ENCODE results near the gene ABCC12.

The ABCC12 gene

GRCh38 chr16:48123104-48123788 is 32.5 kb downstream of the ABCC12 start:
- no peaks in the 10 kb centered on the region for H3K4me1 ChIP-seq (ENCODE audit: control insufficient read depth, insufficient read depth, low read length)
- H3K9ac ChIP-seq (ENCODE audit: low read length) = no peak overlapping the region
- no peaks in the 10 kb centered on the region for H3K36me3 ChIP-seq (ENCODE audit: control insufficient read depth, insufficient read depth, low read length)
- H3K4me3 ChIP-seq (ENCODE audit: low read length) = no peak overlapping the region
- H3K27me3 ChIP-seq (ENCODE audit: control insufficient read depth, insufficient read depth, low read length) = no peaks in the 10 kb centered on the region
- H3K27ac ChIP-seq (ENCODE audit: low read depth, low read length) = no peak overlapping the region

GRCh38 chr16:48121276-48121675 is 34.5 kb downstream of the ABCC12 start:
- no peak overlapping the region for H3K9ac ChIP-seq (ENCODE audit: low read length)
- no peaks in the 10 kb centered on the region for H3K27me3 ChIP-seq (ENCODE audit: control insufficient read depth, insufficient read depth, low read length)
- H3K36me3 ChIP-seq (ENCODE audit: control insufficient read depth, insufficient read depth, low read length) = no peaks in the 10 kb centered on the region
- H3K4me3 ChIP-seq (ENCODE audit: low read length) = no peak overlapping the region
- no peak overlapping the region for H3K27ac ChIP-seq (ENCODE audit: low read depth, low read length)
- H3K4me1 ChIP-seq (ENCODE audit: control insufficient read depth, insufficient read depth, low read length) = no peaks in the 10 kb centered on the region

GRCh38 chr16:48118841-48119240 is 37.0 kb downstream of the ABCC12 start:
- no peaks in the 10 kb centered on the region for H3K4me1 ChIP-seq (ENCODE audit: control insufficient read depth, insufficient read depth, low read length)
- no peak overlapping the region for H3K27ac ChIP-seq (ENCODE audit: low read depth, low read length)
- H3K36me3 ChIP-seq (ENCODE audit: control insufficient read depth, insufficient read depth, low read length) = no peaks in the 10 kb centered on the region
- no peak overlapping the region for H3K9ac ChIP-seq (ENCODE audit: low read length)
- no peaks in the 10 kb centered on the region for H3K27me3 ChIP-seq (ENCODE audit: control insufficient read depth, insufficient read depth, low read length)
- H3K4me3 ChIP-seq (ENCODE audit: low read length) = no peak overlapping the region

- Histone ChIP-seq H3K36me3 (ENCODE audit: control insufficient read depth, insufficient read depth, low read length) (no peaks in the 10 kb centered on the region), H3K27ac (ENCODE audit: low read depth, low read length) (no peak overlapping the region), H3K9ac (ENCODE audit: low read length) (no peak overlapping the region), H3K4me3 (ENCODE audit: low read length) (no peak overlapping the region), H3K27me3 (ENCODE audit: control insufficient read depth, insufficient read depth, low read length) (no peaks in the 10 kb centered on the region), H3K4me1 (ENCODE audit: control insufficient read depth, insufficient read depth, low read length) (no peaks in the 10 kb centered on the region)
Measured at GRCh38 chr16:48117217-48118105, 38.3 kb downstream of the ABCC12 start.

- H3K36me3 ChIP-seq (ENCODE audit: control insufficient read depth, insufficient read depth, low read length) = no peaks in the 10 kb centered on the region
- H3K9ac ChIP-seq (ENCODE audit: low read length) = no peak overlapping the region
- no peak overlapping the region for H3K4me3 ChIP-seq (ENCODE audit: low read length)
- H3K27me3 ChIP-seq (ENCODE audit: control insufficient read depth, insufficient read depth, low read length) = no peaks in the 10 kb centered on the region
- no peaks in the 10 kb centered on the region for H3K4me1 ChIP-seq (ENCODE audit: control insufficient read depth, insufficient read depth, low read length)
- no peak overlapping the region for H3K27ac ChIP-seq (ENCODE audit: low read depth, low read length)
Measured at GRCh38 chr16:48115299-48115698, 40.5 kb downstream of the ABCC12 start.

GRCh38 chr16:48114410-48114809 is 41.4 kb downstream of the ABCC12 start:
- Histone ChIP-seq H3K27ac (ENCODE audit: low read depth, low read length) (no peak overlapping the region), H3K4me3 (ENCODE audit: low read length) (no peak overlapping the region), H3K27me3 (ENCODE audit: control insufficient read depth, insufficient read depth, low read length) (peaks cover 2% of the 10 kb centered on the region), H3K4me1 (ENCODE audit: control insufficient read depth, insufficient read depth, low read length) (no peaks in the 10 kb centered on the region), H3K9ac (ENCODE audit: low read length) (no peak overlapping the region), H3K36me3 (ENCODE audit: control insufficient read depth, insufficient read depth, low read length) (no peaks in the 10 kb centered on the region)

GRCh38 chr16:48113471-48113870 is 42.3 kb downstream of the ABCC12 start:
- no peaks in the 10 kb centered on the region for H3K4me1 ChIP-seq (ENCODE audit: control insufficient read depth, insufficient read depth, low read length)
- H3K36me3 ChIP-seq (ENCODE audit: control insufficient read depth, insufficient read depth, low read length) = no peaks in the 10 kb centered on the region
- H3K27ac ChIP-seq (ENCODE audit: low read depth, low read length) = no peak overlapping the region
- H3K4me3 ChIP-seq (ENCODE audit: low read length) = no peak overlapping the region
- H3K27me3 ChIP-seq (ENCODE audit: control insufficient read depth, insufficient read depth, low read length) = peaks cover 2% of the 10 kb centered on the region
- no peak overlapping the region for H3K9ac ChIP-seq (ENCODE audit: low read length)

- Histone ChIP-seq H3K4me3 (ENCODE audit: low read length) (no peak overlapping the region), H3K27me3 (ENCODE audit: control insufficient read depth, insufficient read depth, low read length) (peaks cover 2% of the 10 kb centered on the region), H3K4me1 (ENCODE audit: control insufficient read depth, insufficient read depth, low read length) (no peaks in the 10 kb centered on the region), H3K27ac (ENCODE audit: low read depth, low read length) (no peak overlapping the region), H3K36me3 (ENCODE audit: control insufficient read depth, insufficient read depth, low read length) (no peaks in the 10 kb centered on the region), H3K9ac (ENCODE audit: low read length) (no peak overlapping the region)
Measured at GRCh38 chr16:48113001-48113400, 42.8 kb downstream of the ABCC12 start.

GRCh38 chr16:48112600-48112999 is 43.2 kb downstream of the ABCC12 start:
- Histone ChIP-seq H3K27me3 (ENCODE audit: control insufficient read depth, insufficient read depth, low read length) (peaks cover 2% of the 10 kb centered on the region), H3K4me3 (ENCODE audit: low read length) (no peak overlapping the region), H3K4me1 (ENCODE audit: control insufficient read depth, insufficient read depth, low read length) (no peaks in the 10 kb centered on the region), H3K36me3 (ENCODE audit: control insufficient read depth, insufficient read depth, low read length) (no peaks in the 10 kb centered on the region), H3K9ac (ENCODE audit: low read length) (no peak overlapping the region), H3K27ac (ENCODE audit: low read depth, low read length) (no peak overlapping the region)

- no peak overlapping the region for H3K4me3 ChIP-seq (ENCODE audit: low read length)
- peaks cover 2% of the 10 kb centered on the region for H3K27me3 ChIP-seq (ENCODE audit: control insufficient read depth, insufficient read depth, low read length)
- no peak overlapping the region for H3K27ac ChIP-seq (ENCODE audit: low read depth, low read length)
- H3K9ac ChIP-seq (ENCODE audit: low read length) = no peak overlapping the region
- no peaks in the 10 kb centered on the region for H3K36me3 ChIP-seq (ENCODE audit: control insufficient read depth, insufficient read depth, low read length)
- H3K4me1 ChIP-seq (ENCODE audit: control insufficient read depth, insufficient read depth, low read length) = no peaks in the 10 kb centered on the region
Measured at GRCh38 chr16:48110982-48111381, 44.8 kb downstream of the ABCC12 start.

- H3K4me3 ChIP-seq (ENCODE audit: low read length) = no peak overlapping the region
Measured at GRCh38 chr16:48110000-48110399, 45.8 kb downstream of the ABCC12 start.

GRCh38 chr16:48109475-48109874 is 46.3 kb downstream of the ABCC12 start:
- Histone ChIP-seq H3K4me1 (ENCODE audit: control insufficient read depth, insufficient read depth, low read length) (no peaks in the 10 kb centered on the region), H3K36me3 (ENCODE audit: control insufficient read depth, insufficient read depth, low read length) (no peaks in the 10 kb centered on the region), H3K9ac (ENCODE audit: low read length) (no peak overlapping the region), H3K27ac (ENCODE audit: low read depth, low read length) (no peak overlapping the region), H3K4me3 (ENCODE audit: low read length) (no peak overlapping the region), H3K27me3 (ENCODE audit: control insufficient read depth, insufficient read depth, low read length) (peaks cover 2% of the 10 kb centered on the region)

More at GRCh38 chr16:48110000-48110399, 45.8 kb downstream of the ABCC12 start:
- no peak overlapping the region for H3K27ac ChIP-seq (ENCODE audit: low read depth, low read length)
- no peaks in the 10 kb centered on the region for H3K36me3 ChIP-seq (ENCODE audit: control insufficient read depth, insufficient read depth, low read length)
- H3K9ac ChIP-seq (ENCODE audit: low read length) = no peak overlapping the region
- peaks cover 2% of the 10 kb centered on the region for H3K27me3 ChIP-seq (ENCODE audit: control insufficient read depth, insufficient read depth, low read length)
- no peaks in the 10 kb centered on the region for H3K4me1 ChIP-seq (ENCODE audit: control insufficient read depth, insufficient read depth, low read length)
